Measurements from ENCODE around the gene CD4.

- no peak for TF ChIP-seq POLR2A (IDR thresholded peaks at IDR 0.05)
- peak in 1 of 5 experiments; percentile 6 for TF ChIP-seq CTCF (IDR thresholded peaks at IDR 0.05)
- no peak for TF ChIP-seq EP300 (IDR thresholded peaks at IDR 0.05; ENCODE audit: low read depth)
- no peak for TF ChIP-seq POLR2AphosphoS5 (IDR thresholded peaks at IDR 0.05)
Measured at GRCh38 chr12:6827982-6828780, 38.9 kb downstream of the CD4 start, which contains the start of gene P3H3.
